ENCODE measurements around the gene ULK4. TPM values are rescaled to one million over a fixed set of nuclear protein-coding genes. Genes with fewer than 3 reads are reported as not detected.

Gene ULK4
- total and polyA plus RNA-seq, 9 of the 15 experiments (the other 6 are each of a cell fraction or from before 2014, with no cell fraction given) = 3.0 to 5.9 (median 3.5) TPM

DNA sequence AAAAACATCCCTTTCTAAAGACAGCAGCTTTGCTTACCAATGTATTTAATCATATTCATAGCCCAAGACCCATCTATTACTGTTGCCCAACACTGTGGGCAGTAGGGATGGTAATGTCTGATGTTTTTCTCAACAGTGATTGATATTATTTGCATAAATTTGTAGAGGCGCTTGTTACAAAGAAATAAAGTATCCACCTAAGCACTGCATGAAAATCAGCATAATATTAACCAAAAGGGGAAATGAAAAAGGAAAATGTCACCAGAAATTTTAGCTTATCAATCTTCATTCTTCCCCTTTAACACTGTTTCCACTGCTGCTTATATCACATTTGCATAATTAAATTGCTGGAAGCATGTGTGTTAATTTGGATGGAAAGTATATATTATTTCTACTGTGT, 622.1 kb downstream of the ULK4 start:
- no peaks in the 10 kb centered on the region for H3K4me1 ChIP-seq (replicated peaks in 1 of 2; ENCODE audit: control insufficient read depth in 2 of 2, insufficient read depth in 2 of 2, low read length in 2 of 2)
- H3K27ac ChIP-seq (ENCODE audit: extremely low read depth, low read depth, low read length) = no peak overlapping the region
- H3K9me1 ChIP-seq (ENCODE audit: control insufficient read depth, insufficient read depth, low read length) = no peaks in the 10 kb centered on the region
- H3K4me2 ChIP-seq (ENCODE audit: insufficient read depth, low read length) = no peak overlapping the region
- H2AFZ ChIP-seq (ENCODE audit: low read depth, low read length) = no peak overlapping the region
- 0% methylated on average over 1 of the region's 1 CpG for WGBS (ENCODE audit: insufficient coverage, low coverage, missing lambda C conversion rate)
- H3K9me3 ChIP-seq (replicated peaks; ENCODE audit: control insufficient read depth, insufficient read depth, low read depth, low read length) = no peaks in the 10 kb centered on the region
- no TSS peak for BruUV-seq (replicated peaks)
- no peak overlapping the region for H3K4me3 ChIP-seq
- H3K36me3 ChIP-seq (ENCODE audit: control insufficient read depth, insufficient read depth, low read length) = no peaks in the 10 kb centered on the region
- H3K79me2 ChIP-seq (ENCODE audit: control insufficient read depth, insufficient read depth, low read length) = no peaks in the 10 kb centered on the region
- DNase-seq (ENCODE audit: extremely low read depth in 1 of 4, low spot score in 3 of 4) (no peak), FAIRE-seq (no peak), ATAC-seq (no peak)
- POLR2A ChIA-PET = interaction anchor here (0.6 kb wide), 1 partner anchor 1436 kb away, joined by 4 read pairs; no protein-coding TSS in a partner anchor
- no peaks in the 10 kb centered on the region for H4K20me1 ChIP-seq (replicated peaks; ENCODE audit: control insufficient read depth, insufficient read depth, low read length)
- no peaks in the 10 kb centered on the region; a peak in 1 of 5 replicates for H3K27me3 ChIP-seq (ENCODE audit: control insufficient read depth in 2 of 2, insufficient read depth in 2 of 2, low read length in 2 of 2)
- TF ChIP-seq, protein P1, sequence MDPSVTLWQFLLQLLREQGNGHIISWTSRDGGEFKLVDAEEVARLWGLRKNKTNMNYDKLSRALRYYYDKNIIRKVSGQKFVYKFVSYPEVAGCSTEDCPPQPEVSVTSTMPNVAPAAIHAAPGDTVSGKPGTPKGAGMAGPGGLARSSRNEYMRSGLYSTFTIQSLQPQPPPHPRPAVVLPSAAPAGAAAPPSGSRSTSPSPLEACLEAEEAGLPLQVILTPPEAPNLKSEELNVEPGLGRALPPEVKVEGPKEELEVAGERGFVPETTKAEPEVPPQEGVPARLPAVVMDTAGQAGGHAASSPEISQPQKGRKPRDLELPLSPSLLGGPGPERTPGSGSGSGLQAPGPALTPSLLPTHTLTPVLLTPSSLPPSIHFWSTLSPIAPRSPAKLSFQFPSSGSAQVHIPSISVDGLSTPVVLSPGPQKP (CRISPR knock-in tag; IDR thresholded peaks at IDR 0.05) = no peak
- TF ChIP-seq NR1H2 (CRISPR knock-in tag; IDR thresholded peaks at IDR 0.05) (no peak), NFIC (IDR thresholded peaks at IDR 0.05) (no peak), XRCC3 (IDR thresholded peaks at IDR 0.05) (no peak), ZNF778 (CRISPR knock-in tag; IDR thresholded peaks at IDR 0.05) (no peak), HNRNPH1 (optimal IDR thresholded peaks at IDR 0.05; ENCODE audit: low read depth, low read length) (no peak), ZBED1 (IDR thresholded peaks at IDR 0.05) (no peak), MCM3 (IDR thresholded peaks at IDR 0.05) (no peak), HCFC1 (IDR thresholded peaks at IDR 0.05; ENCODE audit: low read depth, low read length) (no peak), TBP (optimal IDR thresholded peaks at IDR 0.05; ENCODE audit: low read depth, low read length) (no peak)
- TF ChIP-seq, protein P2, sequence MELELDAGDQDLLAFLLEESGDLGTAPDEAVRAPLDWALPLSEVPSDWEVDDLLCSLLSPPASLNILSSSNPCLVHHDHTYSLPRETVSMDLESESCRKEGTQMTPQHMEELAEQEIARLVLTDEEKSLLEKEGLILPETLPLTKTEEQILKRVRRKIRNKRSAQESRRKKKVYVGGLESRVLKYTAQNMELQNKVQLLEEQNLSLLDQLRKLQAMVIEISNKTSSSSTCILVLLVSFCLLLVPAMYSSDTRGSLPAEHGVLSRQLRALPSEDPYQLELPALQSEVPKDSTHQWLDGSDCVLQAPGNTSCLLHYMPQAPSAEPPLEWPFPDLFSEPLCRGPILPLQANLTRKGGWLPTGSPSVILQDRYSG (tag; conservative IDR thresholded peaks at IDR 0.05; ENCODE audit: low read depth) = no peak
- no peak overlapping the region for H3K9ac ChIP-seq (ENCODE audit: insufficient read depth in 1 of 2, low read depth in 2 of 2, low read length in 2 of 2)
- intact Hi-C loops (cut with micrococcal nuclease) = no loop called here
- CTCF ChIA-PET (ENCODE audit: low intra/inter-chr PET ratio) = no interaction called here
- in situ Hi-C loops (cut with MboI) = no loop called here

All from K562 (cell line).